ENCODE data around the gene JPH4. TPM values are rescaled to one million over a fixed set of nuclear protein-coding genes. Genes with fewer than 3 reads are reported as not detected.

The JPH4 gene
- total RNA-seq, 1 donor from 2014 or later, result not detected

- no peak for DNase-seq (ENCODE audit: extremely low read depth, low read depth, low spot score)
Observed at GRCh38 chr14:23533652-23534435, 44.7 kb downstream of the JPH4 start.

GRCh38 chr14:23532658-23533057, 45.9 kb downstream of the JPH4 start:
- no peak for DNase-seq (ENCODE audit: extremely low read depth, low read depth, low spot score)

GRCh38 chr14:23531391-23531790, 47.2 kb downstream of the JPH4 start:
- no peak for DNase-seq (ENCODE audit: extremely low read depth, low read depth, low spot score)

GRCh38 chr14:23530375-23531055, 48.1 kb downstream of the JPH4 start:
- DNase-seq (ENCODE audit: extremely low read depth, low read depth, low spot score), result no peak

GRCh38 chr14:23529016-23529415, 49.6 kb downstream of the JPH4 start:
- no peak for DNase-seq (ENCODE audit: extremely low read depth, low read depth, low spot score)

GRCh38 chr14:23528555-23528954, 50.0 kb downstream of the JPH4 start:
- no peak for DNase-seq (ENCODE audit: extremely low read depth, low read depth, low spot score)

GRCh38 chr14:23525611-23526010, 53.0 kb downstream of the JPH4 start:
- DNase-seq (ENCODE audit: extremely low read depth, low read depth, low spot score), result no peak

- no peak for DNase-seq (ENCODE audit: extremely low read depth, low read depth, low spot score)
Observed at GRCh38 chr14:23524954-23525353, 53.6 kb downstream of the JPH4 start.

- DNase-seq (ENCODE audit: extremely low read depth, low read depth, low spot score), result no peak
Observed at GRCh38 chr14:23523229-23524016, 55.2 kb downstream of the JPH4 start.

- DNase-seq (ENCODE audit: extremely low read depth, low read depth, low spot score), result no peak
Observed at GRCh38 chr14:23522643-23523198, 55.9 kb downstream of the JPH4 start.

- no peak for DNase-seq (ENCODE audit: extremely low read depth, low read depth, low spot score)
Observed at GRCh38 chr14:23521785-23522640, 56.6 kb downstream of the JPH4 start.

GRCh38 chr14:23520899-23521533, 57.6 kb downstream of the JPH4 start:
- no peak for DNase-seq (ENCODE audit: extremely low read depth, low read depth, low spot score)

GRCh38 chr14:23518709-23519108, 59.9 kb downstream of the JPH4 start:
- no peak for DNase-seq (ENCODE audit: extremely low read depth, low read depth, low spot score)

Other genes with a start within 250 kb of the JPH4 start
- gene SLC22A17, start 225.9 kb downstream of the JPH4 start, total RNA-seq, result 1.2 and 7.3 TPM in 2 replicates
- 0.24 and 0.82 TPM in 2 replicates for gene EFS, start 213.6 kb downstream of the JPH4 start, total RNA-seq
- not detected in 2 replicates for gene IL25, start 206.0 kb downstream of the JPH4 start, total RNA-seq
- not detected in 2 replicates for gene CMTM5, start 201.7 kb downstream of the JPH4 start, total RNA-seq
- not detected in 2 replicates for gene MYH6, start 170.5 kb downstream of the JPH4 start, total RNA-seq
- not detected in 2 replicates for gene MYH7, start 143.1 kb downstream of the JPH4 start, total RNA-seq
- 24.6 and 26.5 TPM in 2 replicates for gene NGDN, start 109.1 kb downstream of the JPH4 start, total RNA-seq
- gene ZFHX2, start 27.0 kb downstream of the JPH4 start, total RNA-seq, result 0.93 and 1.8 TPM in 2 replicates
- gene THTPA, start 22.5 kb downstream of the JPH4 start, total RNA-seq, result 3.3 and 9.2 TPM in 2 replicates
- gene AP1G2, start 11.0 kb downstream of the JPH4 start, total RNA-seq, result 36.8 and 38.9 TPM in 2 replicates
- gene DHRS2, start 57.6 kb upstream of the JPH4 start, total RNA-seq, result not detected in 2 replicates

Data from glomerular endothelial cell (primary cell).